Kidney capillary endothelial cell (primary cell): ENCODE measurements around the gene BLTP3A.

ENCODE experiments used
- DNase-seq: peaks from one replicate; pipeline ENCODE4 v3.0.0-alpha.2; 2018; ENCODE audit warnings: low spot score

Gene BLTP3A

GRCh38 chr6:34832942-34833341 is 41.1 kb downstream of the BLTP3A start:
- DNase-seq = no peak

- DNase-seq = no peak
Measured at GRCh38 chr6:34834789-34835518, 43.1 kb downstream of the BLTP3A start.

GRCh38 chr6:34836008-34836407 is 44.1 kb downstream of the BLTP3A start:
- DNase-seq = no peak

- no peak for DNase-seq
Measured at GRCh38 chr6:34836451-34836850, 44.6 kb downstream of the BLTP3A start.

GRCh38 chr6:34837528-34837927 is 45.6 kb downstream of the BLTP3A start:
- DNase-seq = no peak

- DNase-seq = no peak
Measured at GRCh38 chr6:34839666-34840352, 47.9 kb downstream of the BLTP3A start.
